Bronchial smooth muscle cell (primary cell): ENCODE data around the gene SLC25A41. TPM values are rescaled to one million over a fixed set of nuclear protein-coding genes. Genes with fewer than 3 reads are reported as not detected.

Experiments
- total RNA-seq: library from RNA; depleted of rRNA; stranded (reverse); fragments of >200 nt; gene quantifications from 2 replicates; pipeline ENCODE4 v1.2.1, GENCODE V29; 2014

SLC25A41 gene
- 0.17 TPM in 1 of 2 replicates, not detected in the other for total RNA-seq

GRCh38 chr19:6433663-6434062 is at the start of gene SLC25A41:
SLC25A41 (minus strand) TSS chr19:6433763; CDS start chr19:6433693, 70 bp downstream.

GRCh38 chr19:6481541-6482342 is 48.2 kb upstream of the SLC25A41 start, which contains the start of gene DENND1C:
DENND1C (minus strand) TSS chr19:6481787; CDS start chr19:6481695, 92 bp downstream.

GRCh38 chr19:6464070-6464873 is 30.7 kb upstream of the SLC25A41 start, which contains the start of gene CRB3:
CRB3 (plus strand) TSS chr19:6464271; CDS start chr19:6464702, 431 bp downstream.

GRCh38 chr19:6459262-6460098 is 25.9 kb upstream of the SLC25A41 start, which contains the start of gene SLC25A23:
SLC25A23 (minus strand) TSS chr19:6459792; CDS start chr19:6459628, 164 bp downstream.

GRCh38 chr19:6424195-6424938 is 9.2 kb downstream of the SLC25A41 start, which contains the start of gene KHSRP:
KHSRP (minus strand) TSS chr19:6424811; CDS start chr19:6424701, 110 bp downstream.

GRCh38 chr19:6393074-6393982 is 40.2 kb downstream of the SLC25A41 start, which contains the start of gene GTF2F1:
GTF2F1 (minus strand) TSS chr19:6393164; CDS start chr19:6392995, 169 bp downstream.

Other genes starting within 250 kb of the SLC25A41 start
- gene MLLT1, start 153.8 kb downstream of the SLC25A41 start, total RNA-seq: 3.2 and 3.5 TPM in 2 replicates
- 0.09 TPM in 1 of 2 replicates, not detected in the other for gene ACER1, start 100.2 kb downstream of the SLC25A41 start, total RNA-seq
- 35.6 and 43.3 TPM in 2 replicates for gene CLPP, start 72.2 kb downstream of the SLC25A41 start, total RNA-seq
- 18.4 and 22.4 TPM in 2 replicates for gene ALKBH7, start 61.0 kb downstream of the SLC25A41 start, total RNA-seq
- gene PSPN, start 57.8 kb downstream of the SLC25A41 start, total RNA-seq: 0.60 and 0.63 TPM in 2 replicates
- gene GTF2F1, start 40.6 kb downstream of the SLC25A41 start, total RNA-seq: 69.8 and 91.2 TPM in 2 replicates
- 71.3 and 81.3 TPM in 2 replicates for gene KHSRP, start 9.0 kb downstream of the SLC25A41 start, total RNA-seq
- gene SLC25A23, start 26.0 kb upstream of the SLC25A41 start, total RNA-seq: 14.2 and 22.9 TPM in 2 replicates
- gene CRB3, start 30.5 kb upstream of the SLC25A41 start, total RNA-seq: 0.09 and 0.16 TPM in 2 replicates
- not detected in 2 replicates for gene DENND1C, start 48.0 kb upstream of the SLC25A41 start, total RNA-seq
- gene TUBB4A, start 68.5 kb upstream of the SLC25A41 start, total RNA-seq: not detected in 2 replicates
- gene TNFSF9, start 97.3 kb upstream of the SLC25A41 start, total RNA-seq: 0.09 and 0.63 TPM in 2 replicates
- 0.09 and 0.32 TPM in 2 replicates for gene CD70, start 157.4 kb upstream of the SLC25A41 start, total RNA-seq
- under 0.01 TPM in 1 of 2 replicates, not detected in the other for gene TNFSF14, start 236.4 kb upstream of the SLC25A41 start, total RNA-seq